ENCODE results near the gene SRCAP.
"Not testable (repeated sequence)": the region's sequence is repeated elsewhere in the genome, so short reads cannot be mapped to it uniquely, and the experiment has no call there.

The SRCAP gene

DNA sequence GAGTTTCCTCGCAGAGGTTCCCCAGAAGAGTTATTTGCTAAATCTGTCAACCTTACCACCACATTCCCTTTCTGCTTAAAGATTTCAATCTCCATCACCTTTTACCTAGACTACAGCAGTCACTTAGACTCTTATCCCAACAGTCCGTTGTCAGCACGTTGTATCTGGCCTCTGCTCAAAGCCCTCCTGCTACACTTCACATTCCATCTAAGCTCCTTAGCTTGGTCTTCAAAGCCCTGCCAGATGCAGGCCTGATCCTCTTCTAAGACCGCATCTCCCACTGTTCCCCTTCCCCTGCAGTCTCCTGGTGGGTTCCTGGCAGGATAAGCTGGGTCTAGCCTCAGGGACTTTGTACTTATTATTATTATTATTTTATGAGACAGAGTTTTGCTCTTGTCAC, 10.3 kb upstream of the SRCAP start:
- Histone ChIP-seq H3K4me3 (ENCODE audit: low read depth in 1 of 2, low read length in 1 of 2) (no peak overlapping the region), H3K4me1 (ENCODE audit: control insufficient read depth in 1 of 2, insufficient read depth in 1 of 2, low read depth in 1 of 2, low read length in 1 of 2) (peaks cover 16 to 23% of the 10 kb centered on the region in 2 experiments), H3K27me3 (no peaks in the 10 kb centered on the region), H3K27ac (no peak overlapping the region), H3K9me3 (no peaks in the 10 kb centered on the region), H3K36me3 (no peaks in the 10 kb centered on the region)
- TF ChIP-seq, protein P1, sequence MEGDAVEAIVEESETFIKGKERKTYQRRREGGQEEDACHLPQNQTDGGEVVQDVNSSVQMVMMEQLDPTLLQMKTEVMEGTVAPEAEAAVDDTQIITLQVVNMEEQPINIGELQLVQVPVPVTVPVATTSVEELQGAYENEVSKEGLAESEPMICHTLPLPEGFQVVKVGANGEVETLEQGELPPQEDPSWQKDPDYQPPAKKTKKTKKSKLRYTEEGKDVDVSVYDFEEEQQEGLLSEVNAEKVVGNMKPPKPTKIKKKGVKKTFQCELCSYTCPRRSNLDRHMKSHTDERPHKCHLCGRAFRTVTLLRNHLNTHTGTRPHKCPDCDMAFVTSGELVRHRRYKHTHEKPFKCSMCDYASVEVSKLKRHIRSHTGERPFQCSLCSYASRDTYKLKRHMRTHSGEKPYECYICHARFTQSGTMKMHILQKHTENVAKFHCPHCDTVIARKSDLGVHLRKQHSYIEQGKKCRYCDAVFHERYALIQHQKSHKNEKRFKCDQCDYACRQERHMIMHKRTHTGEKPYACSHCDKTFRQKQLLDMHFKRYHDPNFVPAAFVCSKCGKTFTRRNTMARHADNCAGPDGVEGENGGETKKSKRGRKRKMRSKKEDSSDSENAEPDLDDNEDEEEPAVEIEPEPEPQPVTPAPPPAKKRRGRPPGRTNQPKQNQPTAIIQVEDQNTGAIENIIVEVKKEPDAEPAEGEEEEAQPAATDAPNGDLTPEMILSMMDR (IDR thresholded peaks at IDR 0.05), result no peak

DNA sequence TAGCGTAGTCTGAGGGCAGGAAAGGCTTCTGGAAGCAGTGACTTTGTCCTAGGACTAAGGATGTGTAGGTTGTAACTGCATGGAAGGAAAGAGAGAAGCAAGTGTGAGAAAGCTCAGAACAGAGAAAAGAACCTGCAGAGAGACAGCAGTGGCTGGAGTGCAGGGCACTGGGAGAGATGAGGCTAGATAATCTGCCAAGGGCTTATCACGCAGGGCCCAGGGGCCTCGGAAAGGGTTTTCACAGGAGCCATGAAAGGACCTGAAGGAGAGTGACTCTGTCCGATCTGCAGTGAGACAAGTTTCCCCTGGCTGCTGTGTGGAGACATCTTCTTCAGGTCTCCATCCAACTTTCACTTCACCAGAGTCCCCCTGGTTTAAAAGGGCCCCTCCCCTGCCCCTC, 7.1 kb upstream of the SRCAP start:
- Histone ChIP-seq H3K4me1 (ENCODE audit: control insufficient read depth in 1 of 2, insufficient read depth in 1 of 2, low read depth in 1 of 2, low read length in 1 of 2) (peaks cover 25 to 34% of the 10 kb centered on the region in 2 experiments), H3K36me3 (no peaks in the 10 kb centered on the region), H3K4me3 (ENCODE audit: low read depth in 1 of 2, low read length in 1 of 2) (no peak overlapping the region), H3K27ac (peak overlapping the region; percentile 81), H3K27me3 (no peaks in the 10 kb centered on the region), H3K9me3 (no peaks in the 10 kb centered on the region)
- TF ChIP-seq, protein P1 (IDR thresholded peaks at IDR 0.05), result no peak

DNA sequence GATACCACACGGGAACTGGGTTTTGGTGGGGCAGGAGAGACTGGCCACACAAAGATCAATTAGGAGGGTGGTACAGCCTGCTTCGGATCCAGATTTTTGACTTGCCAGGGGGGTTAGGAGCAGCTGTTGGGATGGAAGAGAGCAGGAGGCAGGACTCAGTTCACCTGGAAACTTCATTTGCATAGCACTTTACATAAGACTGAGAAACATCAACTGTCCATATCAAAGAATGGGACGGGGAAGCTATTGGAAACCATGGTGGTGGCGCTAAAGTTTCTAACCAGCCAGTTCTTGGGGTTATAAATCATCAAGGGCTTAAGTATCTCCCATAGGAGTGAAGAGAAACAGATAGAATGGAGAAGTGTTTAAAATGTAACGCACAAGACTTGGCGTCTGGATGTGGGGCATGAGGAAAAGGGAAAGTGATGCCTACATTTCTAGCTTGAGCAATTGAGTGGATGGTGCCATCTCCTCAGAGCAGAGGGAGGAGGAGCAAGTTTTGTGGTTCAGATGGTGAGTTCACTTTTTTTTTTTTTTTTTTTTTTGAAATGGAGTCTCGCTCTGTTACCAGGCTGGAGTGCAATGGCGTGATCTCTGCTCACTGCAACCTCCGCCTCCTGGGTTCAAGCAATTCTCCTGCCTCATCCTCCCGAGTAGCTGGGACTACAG, 6.4 kb upstream of the SRCAP start:
- no peaks in the 10 kb centered on the region for H3K9me3 ChIP-seq
- peak overlapping the region; percentile 81 for H3K27ac ChIP-seq
- no peaks in the 10 kb centered on the region for H3K36me3 ChIP-seq

DNA sequence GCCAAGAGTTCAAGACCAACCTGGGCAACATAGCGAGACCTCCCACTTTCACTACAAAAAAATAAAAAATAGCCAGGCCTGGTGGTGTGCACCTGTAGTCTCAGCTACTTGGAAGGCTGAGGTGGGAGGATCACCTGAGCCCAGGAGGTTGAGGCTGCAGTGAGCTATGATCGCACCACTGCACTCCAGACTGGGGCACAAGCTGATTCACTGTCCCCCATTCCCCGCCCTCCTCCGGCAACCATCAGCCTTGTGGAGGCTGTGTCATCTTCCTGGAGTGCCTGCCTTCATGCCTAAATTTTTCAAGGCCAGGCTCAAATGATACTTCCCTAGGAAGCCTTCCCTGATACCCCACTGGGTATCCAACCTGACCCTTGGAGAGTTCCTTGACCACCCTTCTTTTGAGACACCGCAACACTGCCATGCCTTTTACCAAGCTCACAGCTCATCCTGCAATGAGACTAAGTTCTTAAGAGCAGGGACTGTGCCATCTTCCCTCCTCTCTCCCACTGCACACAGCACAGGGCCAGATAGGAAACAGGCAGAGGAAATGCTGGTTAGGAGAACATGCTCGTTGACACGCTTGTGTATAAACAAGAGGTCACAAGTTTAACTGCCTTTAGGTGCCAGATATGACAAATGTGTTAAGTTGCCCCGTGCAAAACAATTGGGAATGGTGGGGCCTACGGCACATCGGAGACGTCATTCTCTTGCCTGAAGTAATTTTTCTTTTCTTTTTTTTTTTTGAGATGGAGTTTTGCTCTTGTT, 3.9 kb upstream of the SRCAP start:
- TF ChIP-seq, protein P1 (IDR thresholded peaks at IDR 0.05), result no peak
- Histone ChIP-seq H3K9me3 (no peaks in the 10 kb centered on the region), H3K27ac (no peak overlapping the region), H3K27me3 (no peaks in the 10 kb centered on the region), H3K4me3 (ENCODE audit: low read depth in 1 of 2, low read length in 1 of 2) (no peak overlapping the region), H3K4me1 (ENCODE audit: control insufficient read depth in 1 of 2, insufficient read depth in 1 of 2, low read depth in 1 of 2, low read length in 1 of 2) (peaks cover 48 to 57% of the 10 kb centered on the region in 2 experiments), H3K36me3 (no peaks in the 10 kb centered on the region)

More for the DNA sequence above, 6.4 kb upstream of the SRCAP start:
- Histone ChIP-seq H3K4me1 (ENCODE audit: control insufficient read depth in 1 of 2, insufficient read depth in 1 of 2, low read depth in 1 of 2, low read length in 1 of 2) (peaks cover 29 to 39% of the 10 kb centered on the region in 2 experiments), H3K27me3 (no peaks in the 10 kb centered on the region), H3K4me3 (ENCODE audit: low read depth in 1 of 2, low read length in 1 of 2) (peak overlapping the region in 1 of 2 experiments; percentile 44)
- TF ChIP-seq, protein P1 (IDR thresholded peaks at IDR 0.05), result no peak

DNA sequence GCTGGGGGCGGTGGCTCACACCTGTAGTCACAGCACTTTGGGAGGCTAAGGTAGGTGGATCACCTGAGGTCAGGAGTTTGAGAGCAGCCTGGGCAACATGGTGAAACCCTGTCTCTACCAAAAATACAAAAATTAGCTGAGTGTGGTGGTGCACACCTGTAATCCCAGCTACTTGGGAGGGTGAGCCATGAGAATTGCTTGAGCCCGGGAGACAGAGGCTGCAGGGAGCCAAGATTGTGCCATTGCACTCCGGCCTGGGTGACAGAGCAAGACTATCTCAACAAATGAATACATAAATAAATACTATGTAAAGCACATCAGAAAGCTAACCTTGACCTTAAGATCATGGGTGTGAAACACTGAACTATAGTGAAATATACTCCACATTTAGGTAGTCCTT, 2.3 kb upstream of the SRCAP start:
- H3K36me3 ChIP-seq, result peaks cover 12% of the 10 kb centered on the region
- H3K9me3 ChIP-seq; H3K27ac ChIP-seq; H3K4me3 ChIP-seq (ENCODE audit: low read depth in 1 of 2, low read length in 1 of 2); H3K27me3 ChIP-seq: not testable (repeated sequence)
- peaks cover 49 to 55% of the 10 kb centered on the region in 2 experiments for H3K4me1 ChIP-seq (ENCODE audit: control insufficient read depth in 1 of 2, insufficient read depth in 1 of 2, low read depth in 1 of 2, low read length in 1 of 2)
